Endothelial cell of umbilical vein (primary cell): ENCODE measurements around the gene MAGEC3.

Experiments
- EZH2 ChIP-seq: IDR thresholded peaks from 2 replicates; pipeline ENCODE4 v1.6.1; 2012; ENCODE audit warnings: borderline replicate concordance, low read depth, mild to moderate bottlenecking, moderate library complexity, low read length, inconsistent platforms; ENCODE audit not compliant: severe bottlenecking
- POLR2A ChIP-seq: IDR thresholded peaks from 2 replicates; pipeline ENCODE4 v1.6.1; 2012; ENCODE audit warnings: low read depth, mild to moderate bottlenecking, control low read depth, low read length
- POLR2AphosphoS5 ChIP-seq: IDR thresholded peaks from 2 replicates; pipeline ENCODE4 v1.6.1; 2012; ENCODE audit warnings: low read depth, mild to moderate bottlenecking, control low read depth, low read length, moderate library complexity; ENCODE audit not compliant: insufficient read depth
- TF ChIP-seq, protein P1 (sequence below), 2 donors: IDR thresholded peaks; 1 replicate in 1 of 2; 2 replicates in 1 of 2; pipeline ENCODE4 v1.5.1; 2011; ENCODE audit warnings: low read length in 2 of 2, mild to moderate bottlenecking in 2 of 2, moderate library complexity in 2 of 2, control low read depth in 1 of 2, inconsistent platforms in 1 of 2, low read depth in 1 of 2; ENCODE audit not compliant: insufficient read depth in 1 of 2; ENCODE audit errors: extremely low read depth in 1 of 2
- TF ChIP-seq, protein P2 (sequence below): IDR thresholded peaks from 2 replicates; pipeline ENCODE4 v1.6.1; 2011; ENCODE audit not compliant: insufficient read depth, insufficient read length

DNA sequence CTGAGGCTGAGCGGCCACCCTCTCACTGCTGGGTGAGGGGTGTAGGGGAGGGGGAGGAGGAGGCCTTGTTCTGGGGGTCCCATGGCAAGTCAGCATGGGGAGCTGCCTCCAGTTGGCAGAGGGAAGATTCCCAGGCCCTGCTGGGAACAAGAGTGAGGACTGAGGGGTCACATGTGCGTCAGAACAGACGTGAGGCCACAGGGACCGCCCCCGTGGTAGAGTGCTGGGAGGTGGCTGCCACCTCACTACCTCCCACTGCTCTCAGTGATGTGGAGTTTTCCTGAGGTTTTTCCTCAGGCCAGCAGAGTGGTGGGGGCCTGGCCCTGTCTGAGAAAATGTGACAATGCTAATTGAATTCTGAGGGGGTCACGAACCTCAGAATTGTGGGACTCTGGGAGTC is 66.1 kb downstream of the MAGEC3 start:
- TF ChIP-seq, protein P1, sequence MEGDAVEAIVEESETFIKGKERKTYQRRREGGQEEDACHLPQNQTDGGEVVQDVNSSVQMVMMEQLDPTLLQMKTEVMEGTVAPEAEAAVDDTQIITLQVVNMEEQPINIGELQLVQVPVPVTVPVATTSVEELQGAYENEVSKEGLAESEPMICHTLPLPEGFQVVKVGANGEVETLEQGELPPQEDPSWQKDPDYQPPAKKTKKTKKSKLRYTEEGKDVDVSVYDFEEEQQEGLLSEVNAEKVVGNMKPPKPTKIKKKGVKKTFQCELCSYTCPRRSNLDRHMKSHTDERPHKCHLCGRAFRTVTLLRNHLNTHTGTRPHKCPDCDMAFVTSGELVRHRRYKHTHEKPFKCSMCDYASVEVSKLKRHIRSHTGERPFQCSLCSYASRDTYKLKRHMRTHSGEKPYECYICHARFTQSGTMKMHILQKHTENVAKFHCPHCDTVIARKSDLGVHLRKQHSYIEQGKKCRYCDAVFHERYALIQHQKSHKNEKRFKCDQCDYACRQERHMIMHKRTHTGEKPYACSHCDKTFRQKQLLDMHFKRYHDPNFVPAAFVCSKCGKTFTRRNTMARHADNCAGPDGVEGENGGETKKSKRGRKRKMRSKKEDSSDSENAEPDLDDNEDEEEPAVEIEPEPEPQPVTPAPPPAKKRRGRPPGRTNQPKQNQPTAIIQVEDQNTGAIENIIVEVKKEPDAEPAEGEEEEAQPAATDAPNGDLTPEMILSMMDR (IDR thresholded peaks at IDR 0.05; ENCODE audit: extremely low read depth in 1 of 2, insufficient read depth in 1 of 2, low read depth in 1 of 2, low read length in 2 of 2): no peak
- TF ChIP-seq, protein P2, sequence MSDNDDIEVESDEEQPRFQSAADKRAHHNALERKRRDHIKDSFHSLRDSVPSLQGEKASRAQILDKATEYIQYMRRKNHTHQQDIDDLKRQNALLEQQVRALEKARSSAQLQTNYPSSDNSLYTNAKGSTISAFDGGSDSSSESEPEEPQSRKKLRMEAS: no peak
- TF ChIP-seq POLR2A (no peak), POLR2AphosphoS5 (no peak), EZH2 (no peak)
